Fibroblast of pulmonary artery (primary cell): ENCODE data around the gene NKAIN4.

Source experiments
- DNase-seq: peaks from one replicate; pipeline ENCODE4 v3.0.0-alpha.2; 2010; ENCODE audit warnings: low read depth
- H3K4me3 ChIP-seq: replicated peaks from 2 replicates; pipeline ENCODE4 v1.5.1; 2011; ENCODE audit warnings: low read depth, mild to moderate bottlenecking, control low read depth, low read length, moderate library complexity
- TF ChIP-seq, protein P1 (sequence below): IDR thresholded peaks from 2 replicates; pipeline ENCODE4 v1.5.1; 2011; ENCODE audit warnings: mild to moderate bottlenecking, control low read depth, low read length, inconsistent platforms; ENCODE audit errors: missing control alignments

The NKAIN4 gene

DNA sequence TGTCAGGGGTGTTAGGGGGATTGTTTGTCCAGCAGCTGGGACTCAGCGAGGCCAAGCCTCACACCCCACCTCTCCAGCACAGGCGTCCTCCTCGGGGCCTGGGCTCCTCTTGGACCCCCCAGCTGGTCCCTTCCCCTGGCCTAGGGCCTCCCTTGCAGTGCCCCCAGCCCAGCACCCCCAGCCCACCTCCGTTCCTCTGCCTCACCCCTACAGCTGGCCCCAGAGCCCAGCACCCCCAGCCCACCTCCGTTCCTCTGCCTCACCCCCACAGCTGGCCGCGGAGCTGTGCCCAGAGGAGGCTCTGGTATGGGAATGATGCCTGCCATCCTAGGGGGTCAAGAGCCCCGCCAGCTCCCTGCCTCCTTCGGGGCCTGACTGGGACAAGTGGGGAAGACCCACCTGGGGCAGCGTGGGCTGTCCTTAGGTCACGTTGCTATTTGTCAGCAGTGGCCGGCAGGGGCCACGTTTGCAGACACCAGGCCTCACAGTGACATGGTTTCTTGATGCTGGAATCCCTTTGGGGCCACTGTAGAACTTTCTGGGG is 30.8 kb upstream of the NKAIN4 start:
- DNase-seq = no peak
- TF ChIP-seq, protein P1, sequence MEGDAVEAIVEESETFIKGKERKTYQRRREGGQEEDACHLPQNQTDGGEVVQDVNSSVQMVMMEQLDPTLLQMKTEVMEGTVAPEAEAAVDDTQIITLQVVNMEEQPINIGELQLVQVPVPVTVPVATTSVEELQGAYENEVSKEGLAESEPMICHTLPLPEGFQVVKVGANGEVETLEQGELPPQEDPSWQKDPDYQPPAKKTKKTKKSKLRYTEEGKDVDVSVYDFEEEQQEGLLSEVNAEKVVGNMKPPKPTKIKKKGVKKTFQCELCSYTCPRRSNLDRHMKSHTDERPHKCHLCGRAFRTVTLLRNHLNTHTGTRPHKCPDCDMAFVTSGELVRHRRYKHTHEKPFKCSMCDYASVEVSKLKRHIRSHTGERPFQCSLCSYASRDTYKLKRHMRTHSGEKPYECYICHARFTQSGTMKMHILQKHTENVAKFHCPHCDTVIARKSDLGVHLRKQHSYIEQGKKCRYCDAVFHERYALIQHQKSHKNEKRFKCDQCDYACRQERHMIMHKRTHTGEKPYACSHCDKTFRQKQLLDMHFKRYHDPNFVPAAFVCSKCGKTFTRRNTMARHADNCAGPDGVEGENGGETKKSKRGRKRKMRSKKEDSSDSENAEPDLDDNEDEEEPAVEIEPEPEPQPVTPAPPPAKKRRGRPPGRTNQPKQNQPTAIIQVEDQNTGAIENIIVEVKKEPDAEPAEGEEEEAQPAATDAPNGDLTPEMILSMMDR = no peak
- H3K4me3 ChIP-seq = no peak overlapping the region

DNA sequence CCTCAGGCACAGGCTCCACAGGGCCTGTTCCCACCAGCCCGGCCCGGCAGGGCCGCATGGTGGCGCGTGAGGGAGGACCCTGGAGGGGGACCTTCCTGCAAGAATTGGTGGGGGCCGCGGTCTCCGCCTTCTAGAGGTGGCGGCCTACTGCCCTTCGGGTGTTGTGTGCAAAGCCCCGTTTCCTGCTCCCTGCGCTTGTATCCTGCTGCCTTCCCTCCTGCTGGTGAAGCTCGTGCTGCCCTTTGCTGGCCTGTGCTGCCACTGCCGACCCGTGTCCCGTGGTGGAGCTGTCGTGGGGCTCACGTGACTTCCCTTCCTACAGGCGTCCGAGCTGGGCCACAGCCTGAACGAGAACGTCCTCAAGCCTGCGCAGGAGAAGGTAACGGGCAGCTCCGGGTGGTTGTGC is 30.3 kb upstream of the NKAIN4 start:
- TF ChIP-seq, protein P1 = no peak
- DNase-seq = no peak
- H3K4me3 ChIP-seq = no peak overlapping the region

DNA sequence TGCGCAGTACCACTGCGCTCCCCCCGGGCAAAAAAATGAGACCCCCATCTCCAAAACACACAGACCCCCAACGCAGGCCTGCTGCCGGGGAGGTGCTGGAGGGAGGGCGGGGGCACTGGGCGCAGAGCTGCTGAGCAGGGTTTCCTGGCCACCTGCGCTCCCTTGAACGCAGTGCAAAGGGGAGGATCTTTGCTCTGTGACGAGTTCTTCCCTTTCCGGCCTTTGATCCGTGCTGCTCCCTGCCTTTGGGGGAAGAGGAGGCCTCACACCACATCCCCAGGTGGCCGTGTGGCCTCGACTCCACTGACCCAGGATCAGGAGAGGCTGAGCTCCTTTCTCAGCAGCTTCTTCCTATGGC is 29.8 kb upstream of the NKAIN4 start:
- no peak for DNase-seq
- H3K4me3 ChIP-seq = no peak overlapping the region
- TF ChIP-seq, protein P1 = no peak

DNA sequence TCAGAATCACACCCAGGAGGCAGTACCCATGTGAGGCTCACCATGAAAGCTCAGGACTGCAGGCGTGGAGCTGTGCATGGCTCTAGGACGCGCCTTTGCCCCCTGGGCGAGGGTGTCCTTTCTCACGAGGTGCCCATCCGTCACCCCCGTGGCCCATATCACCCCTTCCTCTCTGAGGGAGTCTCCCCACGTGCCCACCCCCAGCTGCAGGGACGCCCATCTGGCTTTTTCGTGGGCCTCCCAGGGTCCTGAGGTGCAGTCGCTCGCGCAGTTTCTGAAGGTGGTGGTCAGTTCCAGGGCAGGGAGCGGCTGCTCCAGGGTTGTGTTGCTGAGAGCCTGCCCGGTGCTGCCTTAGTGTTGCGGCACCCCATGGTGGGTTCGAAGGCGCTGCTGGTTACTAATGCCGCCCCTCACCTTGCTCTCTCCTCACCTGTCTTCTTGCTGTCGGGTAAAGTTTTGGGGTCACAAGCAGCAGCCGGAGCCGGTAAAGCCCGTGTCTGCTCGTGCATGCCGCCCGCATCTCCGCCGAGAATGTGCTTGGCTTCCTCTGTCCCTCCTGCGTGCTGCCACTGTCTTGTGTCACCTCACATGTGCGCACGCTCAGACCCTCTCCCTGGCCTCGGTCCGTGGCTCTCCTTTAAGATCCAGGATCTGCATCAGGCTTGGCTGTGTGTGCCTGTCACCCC is 29.3 kb upstream of the NKAIN4 start:
- no peak overlapping the region for H3K4me3 ChIP-seq
- DNase-seq = no peak
- TF ChIP-seq, protein P1 = no peak

DNA sequence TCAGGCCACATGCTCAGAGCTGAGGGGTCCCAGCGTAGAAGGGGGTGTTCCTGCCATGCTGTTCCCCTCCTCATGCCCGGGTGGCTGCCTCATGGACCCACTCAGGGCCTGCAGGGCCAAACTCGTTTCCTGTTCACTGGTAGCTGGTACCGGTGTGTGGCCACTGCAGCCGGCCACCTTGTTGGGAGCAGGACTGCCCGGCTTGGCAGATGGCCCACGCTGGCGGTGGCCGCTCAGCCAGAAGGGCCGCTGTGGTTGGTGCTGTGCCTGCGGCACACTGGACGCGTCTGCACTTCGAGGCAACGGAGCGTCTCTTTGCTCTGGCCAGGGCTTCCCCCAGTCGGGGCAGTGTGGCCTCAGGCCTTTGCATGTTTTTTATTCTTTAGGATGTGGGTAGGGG is 28.7 kb upstream of the NKAIN4 start:
- no peak overlapping the region for H3K4me3 ChIP-seq
- TF ChIP-seq, protein P1 = no peak

DNA sequence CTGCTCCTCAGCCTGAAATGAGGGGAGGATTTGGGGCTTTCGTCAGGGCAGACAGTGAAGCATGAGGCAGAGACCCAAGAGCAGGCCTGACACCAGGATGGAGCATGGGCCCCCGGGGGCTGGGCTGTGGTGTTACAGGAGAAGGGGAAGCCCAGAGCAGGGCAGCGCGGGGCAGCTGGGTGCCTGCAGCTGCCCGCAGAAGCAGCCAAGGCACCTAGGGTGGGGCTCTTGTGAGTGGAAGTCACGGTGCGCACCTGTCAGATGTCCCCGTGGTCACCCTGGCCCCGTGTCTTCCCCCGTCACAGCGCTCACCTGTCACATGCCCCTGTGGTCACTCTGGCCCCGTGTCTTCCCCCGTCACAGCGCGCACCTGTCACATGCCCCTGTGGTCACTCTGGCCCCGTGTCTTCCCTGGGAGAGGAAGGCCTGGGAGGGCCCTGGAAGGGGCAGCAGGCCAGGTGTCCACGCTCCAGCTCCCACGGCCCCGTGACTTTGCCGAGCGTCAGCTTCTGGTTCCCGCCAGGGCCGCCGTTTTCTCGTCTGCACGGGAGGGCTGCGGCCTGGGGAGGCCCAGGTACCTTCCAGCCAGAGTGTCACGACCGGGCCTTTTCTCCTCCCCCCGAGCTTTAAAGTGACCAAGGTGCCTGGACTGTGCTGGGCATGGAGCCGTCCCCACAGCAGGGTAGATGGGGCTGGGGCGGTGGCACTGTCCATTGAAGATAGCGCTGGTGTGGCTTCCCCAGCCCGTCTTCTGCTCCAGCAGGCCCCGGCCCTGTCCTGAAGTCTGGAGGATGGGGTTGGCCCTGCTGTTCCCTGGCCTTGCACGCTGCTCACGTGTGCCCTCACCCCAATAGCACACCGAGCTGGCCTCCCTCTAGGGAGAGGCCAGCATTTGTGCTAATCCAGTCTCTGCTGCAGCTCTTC is 27.7 kb upstream of the NKAIN4 start:
- no peak overlapping the region for H3K4me3 ChIP-seq
- DNase-seq = no peak
- TF ChIP-seq, protein P1 = no peak

More for the DNA sequence above, 28.7 kb upstream of the NKAIN4 start:
- no peak for DNase-seq
